Panc1 (cell line): ENCODE measurements around the gene MT1B. TPM values are rescaled to one million over a fixed set of nuclear protein-coding genes. Genes with fewer than 3 reads are reported as not detected.

Experiments
- ATAC-seq: fragments of 200-7000 bp; cut with Tn5 transposase; 2 replicates; pipeline ENCODE4 v1.9.1; 2020; ENCODE audit warnings: mild to moderate bottlenecking, moderate library complexity
- BruUV-seq: library from RNA; stranded (reverse); fragments of 400-500 nt; replicated peaks from 2 replicates; lab custom pipeline; 2021; lab: Mats Ljungman, UMichigan
- CTCF ChIA-PET: fragments of 300-600 bp; sonication (Branson Sonifier 250); formaldehyde crosslinking; loops from one replicate; lab custom pipeline; 2022; ENCODE audit warnings: antibody characterized with exemption; lab: Charles Lee
- POLR2A ChIA-PET: fragments of 300-600 bp; sonication (Branson Sonifier 250); formaldehyde crosslinking; loops from one replicate; lab custom pipeline; 2022; ENCODE audit warnings: antibody characterized with exemption; lab: Charles Lee
- DNase-seq: peaks from one replicate; pipeline ENCODE4 v3.0.0-alpha.2; 2010; ENCODE audit warnings: low read depth, low spot score
- H3K27ac ChIP-seq: 2 replicates; pipeline ENCODE4 v1.5.1; 2011; ENCODE audit warnings: mild to moderate bottlenecking, low read length, inconsistent platforms
- H3K27me3 ChIP-seq: fragments of 200-500 bp; sonication (Bioruptor generic); 2 replicates; pipeline ENCODE4 v1.6.0; 2014; ENCODE audit warnings: low read length, inconsistent platforms; ENCODE audit not compliant: control insufficient read depth, insufficient read depth
- H3K36me3 ChIP-seq: fragments of 200-500 bp; sonication (Bioruptor generic); 2 replicates; pipeline ENCODE4 v1.5.1; 2014; ENCODE audit warnings: inconsistent platforms, mild to moderate bottlenecking, low read length, moderate library complexity; ENCODE audit not compliant: control insufficient read depth, insufficient read depth
- H3K4me1 ChIP-seq: 2 replicates; pipeline ENCODE4 v1.5.1; 2011; ENCODE audit warnings: inconsistent platforms, mild to moderate bottlenecking, low read length, moderate library complexity; ENCODE audit not compliant: control insufficient read depth, insufficient read depth
- H3K4me3 ChIP-seq, 2 experiments: 2 replicates each; pipeline ENCODE4 v1.5.1; 2011 to 2012; ENCODE audit warnings: low read depth in 2 of 2, low read length in 2 of 2, mild to moderate bottlenecking in 2 of 2, inconsistent platforms in 1 of 2, moderate library complexity in 1 of 2
- H3K9me3 ChIP-seq: fragments of 200-500 bp; sonication (Bioruptor generic); 2 replicates; pipeline ENCODE4 v1.5.1; 2014; ENCODE audit warnings: low read depth, mild to moderate bottlenecking, inconsistent platforms, low read length, moderate library complexity; ENCODE audit not compliant: control insufficient read depth, insufficient read depth
- POLR2AphosphoS5 ChIP-seq: IDR thresholded peaks from 2 replicates; pipeline ENCODE4 v1.6.1; 2012; ENCODE audit warnings: mild to moderate bottlenecking, low read depth, low read length, moderate library complexity
- REST ChIP-seq, 2 experiments: IDR thresholded peaks; 2 replicates each; pipeline ENCODE4 v1.6.1; 2011 to 2012; ENCODE audit warnings: low read depth in 2 of 2, control low read depth in 1 of 2, low read length in 1 of 2, mild to moderate bottlenecking in 1 of 2, moderate library complexity in 1 of 2; ENCODE audit not compliant: insufficient read depth in 1 of 2
- SIN3A ChIP-seq: IDR thresholded peaks from 2 replicates; pipeline ENCODE4 v1.6.1; 2012; ENCODE audit warnings: low read depth, mild to moderate bottlenecking, low read length, moderate library complexity, borderline replicate concordance; ENCODE audit not compliant: insufficient read depth
- TCF7L2 ChIP-seq: IDR thresholded peaks from 2 replicates; pipeline ENCODE4 v1.6.1; 2011; ENCODE audit warnings: mild to moderate bottlenecking, low read depth, low read length, inconsistent platforms
- in situ Hi-C: cut with HindIII; loops from 2 replicates; pipeline ENCODE4 v1.10.0; 2016; ENCODE audit warnings: low sequenced_read_pairs, low pct_unique_long_range_greater_than_20kb
- intact Hi-C: fragments of 100-400 bp; cut with micrococcal nuclease; formaldehyde crosslinking; loops from one replicate; pipeline ENCODE4 v1.10.0; 2022; ENCODE audit not compliant: unreplicated experiment
- total RNA-seq: library from RNA; stranded (reverse); gene quantifications from one replicate; pipeline ENCODE4 v1.2.1, GENCODE V29; 2021; ENCODE audit not compliant: unreplicated experiment
- TF ChIP-seq, protein P1 (sequence below): fragments of 450-650 bp; IDR thresholded peaks from 2 replicates; pipeline ENCODE4 v1.5.1; 2017; ENCODE audit warnings: mild to moderate bottlenecking

The MT1B gene
- total RNA-seq, 1 experiment from 2014 or later = not detected

DNA sequence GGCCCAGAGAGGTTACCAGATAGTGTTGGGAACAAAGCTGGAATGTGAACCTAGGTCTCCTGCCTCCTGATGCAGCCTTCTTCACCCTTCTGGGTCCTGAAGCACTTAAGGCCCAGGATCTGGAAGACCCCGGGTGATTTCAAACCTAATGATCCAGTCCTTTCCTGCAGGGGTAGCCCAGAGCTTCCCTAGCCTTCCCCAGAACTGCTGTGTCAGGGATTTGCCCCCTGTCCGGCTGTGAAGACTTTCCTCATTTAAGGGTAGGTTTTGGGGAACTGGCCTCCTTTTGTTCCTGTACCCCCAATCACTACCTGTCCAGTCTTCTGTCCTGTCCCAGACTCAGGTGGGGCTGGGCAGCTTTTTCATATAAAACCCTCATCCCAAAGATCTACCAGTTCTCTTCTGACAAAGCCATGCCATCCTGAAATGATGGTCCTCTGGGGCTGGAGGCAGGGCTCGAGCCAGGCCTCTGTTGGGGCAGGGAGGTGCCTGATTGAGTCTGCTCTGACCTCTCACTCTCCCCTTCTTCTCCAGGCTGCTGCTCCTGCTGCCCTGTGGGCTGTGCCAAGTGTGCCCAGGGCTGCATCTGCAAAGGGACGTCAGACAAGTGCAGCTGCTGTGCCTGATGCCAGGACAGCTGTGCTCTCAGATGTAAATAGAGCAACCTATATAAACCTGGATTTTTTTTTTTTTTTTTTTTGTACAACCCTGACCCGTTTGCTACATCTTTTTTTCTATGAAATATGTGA is 31.9 kb downstream of the MT1B start:
- Histone ChIP-seq H3K27ac (no peak overlapping the region), H3K9me3 (no peaks in the 10 kb centered on the region; the same call in 1 of the 2 replicates), H3K27me3 (no peaks in the 10 kb centered on the region), H3K4me1 (peaks cover 7% of the 10 kb centered on the region), H3K4me3 (peak overlapping the region in 1 of 2 experiments; percentile 14; a peak in 1 of 4 replicates), H3K36me3 (no peaks in the 10 kb centered on the region)
- ATAC-seq (no peak), DNase-seq (no peak)
- in situ Hi-C loops = no loop called here
- TF ChIP-seq TCF7L2 = no peak
- no peak for TF ChIP-seq SIN3A
- no peak for TF ChIP-seq POLR2AphosphoS5
- TF ChIP-seq, protein P1, sequence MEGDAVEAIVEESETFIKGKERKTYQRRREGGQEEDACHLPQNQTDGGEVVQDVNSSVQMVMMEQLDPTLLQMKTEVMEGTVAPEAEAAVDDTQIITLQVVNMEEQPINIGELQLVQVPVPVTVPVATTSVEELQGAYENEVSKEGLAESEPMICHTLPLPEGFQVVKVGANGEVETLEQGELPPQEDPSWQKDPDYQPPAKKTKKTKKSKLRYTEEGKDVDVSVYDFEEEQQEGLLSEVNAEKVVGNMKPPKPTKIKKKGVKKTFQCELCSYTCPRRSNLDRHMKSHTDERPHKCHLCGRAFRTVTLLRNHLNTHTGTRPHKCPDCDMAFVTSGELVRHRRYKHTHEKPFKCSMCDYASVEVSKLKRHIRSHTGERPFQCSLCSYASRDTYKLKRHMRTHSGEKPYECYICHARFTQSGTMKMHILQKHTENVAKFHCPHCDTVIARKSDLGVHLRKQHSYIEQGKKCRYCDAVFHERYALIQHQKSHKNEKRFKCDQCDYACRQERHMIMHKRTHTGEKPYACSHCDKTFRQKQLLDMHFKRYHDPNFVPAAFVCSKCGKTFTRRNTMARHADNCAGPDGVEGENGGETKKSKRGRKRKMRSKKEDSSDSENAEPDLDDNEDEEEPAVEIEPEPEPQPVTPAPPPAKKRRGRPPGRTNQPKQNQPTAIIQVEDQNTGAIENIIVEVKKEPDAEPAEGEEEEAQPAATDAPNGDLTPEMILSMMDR = no peak
- TF ChIP-seq REST (IDR thresholded peaks at IDR 0.05; ENCODE audit: insufficient read depth in 1 of 2, low read depth in 2 of 2, low read length in 1 of 2) = no peak
- no TSS peak for BruUV-seq
- CTCF ChIA-PET = interaction anchor here (1.2 kb wide), 1 partner anchor 19 kb away, joined by 5 read pairs; no protein-coding TSS in a partner anchor
- intact Hi-C loops = no loop called here
- POLR2A ChIA-PET = no interaction called here

DNA sequence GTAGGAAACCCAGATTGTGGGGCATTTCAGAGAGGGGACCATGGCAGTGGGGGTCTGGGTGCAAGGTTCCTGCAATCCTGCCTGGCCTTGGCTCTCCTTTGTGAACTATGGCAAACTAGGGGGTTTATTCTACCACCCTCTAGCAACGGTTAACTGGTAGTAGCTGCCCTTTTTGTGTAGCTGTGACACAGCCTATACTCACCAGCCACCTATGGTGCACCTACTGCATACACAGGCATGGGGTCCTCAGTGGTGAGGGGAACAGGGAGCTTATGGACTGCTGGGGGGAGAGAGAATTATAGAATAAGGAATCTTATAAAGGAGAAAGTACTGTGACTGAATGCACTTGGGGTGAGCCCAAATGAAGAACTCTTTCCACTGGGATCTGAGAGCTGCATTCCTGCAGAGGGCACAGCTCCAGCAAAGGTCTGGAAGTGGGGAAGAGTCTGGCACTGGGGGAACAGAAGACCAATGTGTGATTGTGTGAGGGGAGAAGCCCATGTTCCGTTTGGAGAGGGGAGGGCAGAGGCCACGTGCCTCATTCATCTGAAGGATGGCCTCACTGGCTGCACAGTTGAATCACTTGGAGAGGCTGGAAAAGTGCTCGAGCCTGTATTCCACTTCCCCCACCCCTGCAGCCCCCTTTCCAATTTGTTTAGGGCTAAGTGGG is 32.7 kb downstream of the MT1B start:
- ATAC-seq = no peak
- Histone ChIP-seq H3K4me3 (no peak overlapping the region), H3K9me3 (no peaks in the 10 kb centered on the region; the same call in 1 of the 2 replicates), H3K36me3 (no peaks in the 10 kb centered on the region), H3K27ac (no peak overlapping the region), H3K27me3 (no peaks in the 10 kb centered on the region), H3K4me1 (peaks cover 7% of the 10 kb centered on the region)
- no TSS peak for BruUV-seq
- in situ Hi-C loops = no loop called here
- intact Hi-C loops = no loop called here
- no peak for DNase-seq
- POLR2A ChIA-PET = no interaction called here
- CTCF ChIA-PET = no interaction called here
- TF ChIP-seq POLR2AphosphoS5 = no peak
- TF ChIP-seq, protein P1 = no peak
- TF ChIP-seq REST (IDR thresholded peaks at IDR 0.05; ENCODE audit: insufficient read depth in 1 of 2, low read depth in 2 of 2, low read length in 1 of 2) = no peak
- TF ChIP-seq SIN3A = no peak
- TF ChIP-seq TCF7L2 = no peak
